T-helper 1 cell (primary cell): Measurements from ENCODE around the gene EMC8.
"Not testable (repeated sequence)": the region's sequence is repeated elsewhere in the genome, so short reads cannot be mapped to it uniquely, and the experiment has no call there.

Source experiments
- DNase-seq, 5 donors: peaks; one replicate each; pipeline ENCODE4 v3.0.0-alpha.2; 2012 to 2020

EMC8 gene

GRCh38 chr16:85834741-85835140 is 35.4 kb upstream of the EMC8 start:
- DNase-seq, result no peak

DNA sequence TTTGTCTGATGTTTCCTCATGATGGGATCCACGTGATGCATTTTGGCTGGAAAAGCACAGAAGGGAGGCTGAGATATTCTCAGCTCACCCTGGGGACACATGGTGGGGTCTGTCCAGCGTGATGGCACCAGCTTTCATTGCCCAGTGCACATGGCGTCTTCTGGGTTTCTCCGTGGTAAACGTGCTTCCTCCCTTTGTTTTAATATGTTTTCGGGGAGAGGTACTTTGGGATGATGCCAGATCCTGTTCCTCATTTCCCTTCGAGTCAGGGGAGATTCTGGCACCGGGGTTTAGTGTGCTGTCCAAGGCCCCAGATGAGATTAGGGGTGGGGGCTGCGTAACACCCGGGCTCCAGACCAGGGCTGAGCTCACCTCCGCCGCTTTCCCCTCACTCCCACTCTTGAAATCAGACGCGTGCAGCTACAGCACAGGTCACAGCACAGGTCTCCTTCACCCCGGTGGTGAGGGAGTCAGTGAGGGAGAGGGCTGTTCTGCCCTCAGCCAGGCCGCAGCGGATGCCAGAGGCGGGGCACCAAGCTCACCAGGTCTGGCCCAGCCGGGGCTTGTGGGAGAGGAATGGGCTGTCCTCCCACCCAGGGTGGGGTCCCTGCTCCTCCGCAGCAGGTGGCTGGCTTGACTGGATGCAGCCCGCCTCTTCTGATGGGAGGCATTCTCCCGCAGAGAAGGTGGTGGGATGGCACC is 34.0 kb upstream of the EMC8 start:
- DNase-seq, result no peak

DNA sequence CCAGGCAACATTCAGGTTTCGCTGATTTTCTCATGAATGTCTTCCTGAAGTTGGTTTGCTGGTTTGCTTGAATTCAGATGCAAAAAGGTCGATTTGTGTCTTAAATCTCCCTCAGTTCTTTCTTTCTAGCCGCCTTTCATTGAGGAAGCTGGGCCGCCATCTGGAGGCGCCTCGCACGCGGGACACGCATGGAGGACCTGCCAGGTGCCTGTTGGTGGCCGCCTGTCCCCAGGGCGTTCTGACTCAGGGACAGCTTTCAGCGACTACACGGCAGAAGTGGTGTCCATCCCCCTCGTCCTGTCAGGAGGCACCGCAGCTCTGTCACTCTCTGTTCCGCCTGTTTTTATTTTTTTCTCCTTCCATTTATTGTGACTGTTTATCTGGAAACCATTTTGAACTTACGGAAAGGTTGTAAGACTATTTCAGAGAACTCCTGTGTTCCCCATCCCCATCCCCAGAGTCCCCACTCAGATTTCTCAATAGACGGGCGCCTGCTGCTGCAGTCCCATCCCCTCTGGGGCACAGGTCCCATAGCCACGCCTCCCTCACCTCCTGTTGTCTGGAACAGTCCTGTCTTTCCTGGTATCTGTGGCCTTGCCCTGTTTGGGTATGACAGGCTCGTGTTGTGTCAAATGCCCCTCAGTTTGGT is 33.4 kb upstream of the EMC8 start:
- DNase-seq, result no peak

DNA sequence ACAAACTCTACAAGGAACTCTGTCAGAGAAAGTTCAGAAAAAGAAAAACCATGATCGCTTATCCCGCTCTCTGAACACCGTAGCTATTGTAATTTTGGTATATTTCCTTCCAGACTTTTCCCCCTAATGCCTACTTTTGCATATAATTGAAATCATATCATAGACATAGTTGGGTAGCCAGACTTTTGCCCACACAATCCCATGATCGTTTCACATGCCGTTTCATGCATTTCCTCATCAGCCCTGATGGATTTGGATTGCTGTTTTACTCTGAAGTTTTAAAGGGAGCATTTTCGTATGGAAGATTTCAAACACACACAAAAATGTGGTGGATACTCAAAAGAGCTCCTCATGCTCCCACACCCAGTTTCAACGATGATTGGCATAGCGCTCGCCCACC is 31.5 kb upstream of the EMC8 start:
- no peak for DNase-seq

DNA sequence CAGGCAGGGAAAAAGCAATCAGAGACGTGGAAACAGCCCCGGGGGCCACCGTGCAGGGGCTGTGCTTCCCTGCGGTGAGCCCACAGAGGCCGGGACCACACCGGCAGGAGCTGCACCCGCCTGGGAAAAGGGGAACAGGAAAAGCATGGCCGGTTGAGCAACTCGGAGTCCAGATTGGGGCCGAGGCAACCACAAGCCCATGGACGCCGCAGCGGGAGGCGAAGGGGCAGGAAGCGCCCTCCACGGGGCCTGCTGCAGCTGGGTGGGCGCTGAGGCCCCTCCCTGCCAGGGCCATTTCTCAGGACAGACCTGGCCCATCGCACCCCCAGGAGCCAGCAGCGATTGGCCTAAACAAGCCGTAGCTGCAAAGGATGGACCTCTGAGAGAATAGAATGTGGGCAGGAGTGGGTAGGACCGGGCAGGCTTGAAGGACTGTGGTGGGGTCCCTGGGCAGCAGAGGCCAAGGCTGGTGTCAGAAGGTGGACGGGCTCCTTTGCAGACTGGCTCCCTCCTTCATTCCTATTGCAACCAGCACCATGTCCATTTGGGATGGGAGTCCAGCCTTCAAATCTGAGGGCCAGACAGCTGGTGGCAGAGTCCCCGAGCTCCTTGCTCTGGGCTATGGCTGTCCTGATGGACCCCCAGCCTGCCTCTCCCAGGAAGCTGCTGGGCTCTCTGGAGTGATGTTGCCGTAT is 30.6 kb upstream of the EMC8 start:
- DNase-seq, result no peak

- no peak for DNase-seq
Observed at GRCh38 chr16:85829171-85829719, 29.9 kb upstream of the EMC8 start.

DNA sequence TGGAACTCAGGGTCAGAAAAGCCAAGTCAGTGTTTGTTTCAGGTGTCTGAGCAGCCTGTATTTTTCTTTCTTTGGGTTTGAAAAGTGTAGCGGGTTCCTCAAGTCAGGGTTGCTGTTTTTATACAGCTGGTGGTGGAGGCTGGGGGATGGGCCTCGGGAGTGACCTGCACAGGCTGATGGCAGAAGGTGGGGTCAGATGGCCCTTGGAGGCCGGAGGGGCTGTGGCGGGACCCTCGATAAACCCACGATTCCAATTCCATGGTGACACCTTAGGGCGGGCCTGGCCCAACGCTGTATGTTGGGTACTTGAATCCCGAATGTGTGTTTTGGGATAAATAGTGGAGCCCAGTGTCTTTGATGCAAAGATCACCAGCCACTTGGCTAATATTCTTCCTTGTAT is 28.8 kb upstream of the EMC8 start:
- no peak for DNase-seq

DNA sequence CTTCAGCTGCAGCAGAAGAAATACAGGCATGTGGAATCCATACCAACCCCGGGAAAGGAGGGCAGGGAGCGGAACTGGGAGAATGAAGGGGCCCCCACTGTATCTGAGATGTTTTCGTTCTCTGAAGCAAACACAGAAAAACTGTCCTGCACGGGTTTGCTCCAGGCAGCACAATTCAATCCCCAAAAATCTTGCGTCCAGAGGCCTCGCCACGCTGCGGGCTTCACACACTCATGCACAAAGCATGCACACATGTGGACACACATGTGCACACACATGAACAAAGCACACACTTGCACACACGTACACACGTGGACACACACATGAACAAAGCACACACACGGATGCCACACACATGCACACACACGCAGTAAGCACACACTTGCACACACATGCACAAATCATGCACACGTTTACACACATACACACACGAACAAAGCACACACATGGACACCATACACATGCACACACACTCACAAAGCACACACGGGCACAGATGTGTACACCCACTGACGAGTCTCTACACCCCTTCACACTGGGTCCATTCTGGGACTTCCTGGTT is 27.4 kb upstream of the EMC8 start:
- no peak for DNase-seq

GRCh38 chr16:85825326-85825725 is 26.0 kb upstream of the EMC8 start:
- no peak for DNase-seq

DNA sequence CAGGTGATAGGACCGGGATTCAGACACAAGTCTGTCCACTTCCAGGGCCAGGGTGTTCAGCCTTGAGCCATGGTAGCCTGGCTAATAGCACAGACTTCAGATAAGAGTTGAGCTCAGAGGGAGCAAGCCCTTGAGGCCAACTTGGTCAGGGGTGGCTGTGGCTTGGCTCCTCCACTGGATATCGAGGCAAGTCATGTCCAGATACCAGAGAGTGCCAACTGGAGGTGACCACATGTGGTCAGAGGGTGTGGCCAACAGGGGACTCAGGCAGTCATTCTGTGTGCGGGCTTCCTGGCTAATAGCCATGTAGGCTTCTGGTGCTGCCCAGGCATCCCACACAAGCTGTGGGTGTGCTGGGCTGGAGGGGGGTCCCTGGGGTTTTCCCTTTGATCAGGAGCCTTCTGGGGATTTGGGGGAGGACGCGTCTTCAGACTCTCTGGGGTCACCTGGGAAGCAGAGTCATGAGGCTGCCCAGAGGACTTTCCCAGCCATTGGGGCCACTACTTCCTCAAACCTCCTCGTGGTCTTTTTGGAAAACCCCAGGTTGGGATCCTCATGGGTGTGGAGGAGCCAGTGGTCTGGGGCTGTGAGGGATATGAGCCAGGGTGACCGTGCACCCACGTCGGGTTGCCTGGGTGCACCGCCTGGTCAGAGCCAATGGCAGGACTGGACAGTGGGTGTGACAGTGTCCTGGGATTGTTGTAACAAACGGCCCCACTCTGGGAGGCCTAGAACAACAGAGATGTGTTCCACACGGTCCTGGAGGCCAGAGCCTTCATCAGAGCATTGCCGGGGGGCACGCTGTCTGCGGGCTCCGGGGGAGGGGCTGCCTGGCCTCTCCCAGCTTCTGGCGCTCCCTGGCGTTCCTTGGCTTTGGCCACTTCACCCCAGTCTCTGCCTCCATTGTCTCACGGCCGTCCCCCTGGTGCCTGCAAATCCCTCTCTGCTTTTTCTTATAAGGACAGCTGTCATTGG is 25.1 kb upstream of the EMC8 start:
- DNase-seq, result no peak

DNA sequence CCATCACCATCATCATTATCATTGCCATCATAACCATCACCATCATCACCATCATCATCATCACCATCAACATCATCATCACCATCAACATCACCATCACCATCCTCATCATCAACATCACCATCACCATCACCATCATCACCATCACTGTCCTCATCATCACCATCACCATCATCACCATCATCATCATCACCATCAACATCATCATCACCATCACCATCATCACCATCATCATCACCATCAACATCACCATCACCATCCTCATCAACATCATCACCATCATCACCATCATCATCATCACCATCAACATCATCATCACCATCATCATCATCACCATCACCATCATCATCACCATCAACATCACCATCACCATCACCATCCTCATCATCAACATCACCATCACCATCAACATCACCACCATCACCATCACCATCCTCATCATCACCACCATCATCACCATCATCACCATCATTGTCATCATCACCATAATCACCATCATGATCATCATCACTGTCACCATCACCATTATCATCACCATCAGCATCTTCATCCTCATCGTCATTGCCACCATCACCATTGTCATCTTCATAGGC is 24.1 kb upstream of the EMC8 start:
- no peak for DNase-seq

GRCh38 chr16:85822145-85822544 is 22.8 kb upstream of the EMC8 start:
- no peak for DNase-seq

DNA sequence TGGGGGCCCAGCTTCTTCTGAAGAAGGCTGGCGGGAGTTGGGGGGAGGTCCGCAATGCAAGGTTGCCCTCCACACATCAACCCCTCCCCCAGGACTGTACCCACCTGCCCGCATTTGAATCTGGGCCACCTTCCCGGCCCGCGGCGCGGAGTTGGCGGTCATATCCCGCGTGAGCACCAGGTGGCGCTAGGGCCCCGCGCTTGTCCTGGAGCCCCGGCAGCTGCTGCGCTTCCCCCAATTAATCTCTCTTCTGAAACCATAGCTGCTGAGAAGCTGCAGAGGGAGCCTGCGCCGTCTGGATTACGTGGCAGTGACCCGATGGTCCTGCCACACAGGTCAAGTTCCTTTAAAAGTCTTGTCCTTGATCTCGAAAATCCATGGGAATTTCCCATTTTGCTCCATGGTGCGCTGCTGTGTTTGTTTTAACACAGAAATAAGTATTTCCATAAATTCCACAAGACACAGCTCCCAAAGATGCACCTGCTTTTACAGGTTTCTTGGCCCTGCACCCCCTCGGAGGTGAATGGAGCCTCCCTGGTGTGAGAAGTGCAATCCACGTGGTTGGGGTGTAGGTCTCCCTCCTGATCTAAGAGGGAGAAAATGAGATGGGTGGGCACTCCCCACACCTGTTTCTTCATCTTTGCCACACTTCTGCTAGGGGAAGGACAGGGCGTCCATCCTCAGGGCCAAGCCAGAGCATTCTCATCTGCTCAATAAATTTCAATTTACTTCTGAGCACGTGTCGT is 22.2 kb upstream of the EMC8 start:
- peak; percentile 30 to 67 (median 59) for DNase-seq

DNA sequence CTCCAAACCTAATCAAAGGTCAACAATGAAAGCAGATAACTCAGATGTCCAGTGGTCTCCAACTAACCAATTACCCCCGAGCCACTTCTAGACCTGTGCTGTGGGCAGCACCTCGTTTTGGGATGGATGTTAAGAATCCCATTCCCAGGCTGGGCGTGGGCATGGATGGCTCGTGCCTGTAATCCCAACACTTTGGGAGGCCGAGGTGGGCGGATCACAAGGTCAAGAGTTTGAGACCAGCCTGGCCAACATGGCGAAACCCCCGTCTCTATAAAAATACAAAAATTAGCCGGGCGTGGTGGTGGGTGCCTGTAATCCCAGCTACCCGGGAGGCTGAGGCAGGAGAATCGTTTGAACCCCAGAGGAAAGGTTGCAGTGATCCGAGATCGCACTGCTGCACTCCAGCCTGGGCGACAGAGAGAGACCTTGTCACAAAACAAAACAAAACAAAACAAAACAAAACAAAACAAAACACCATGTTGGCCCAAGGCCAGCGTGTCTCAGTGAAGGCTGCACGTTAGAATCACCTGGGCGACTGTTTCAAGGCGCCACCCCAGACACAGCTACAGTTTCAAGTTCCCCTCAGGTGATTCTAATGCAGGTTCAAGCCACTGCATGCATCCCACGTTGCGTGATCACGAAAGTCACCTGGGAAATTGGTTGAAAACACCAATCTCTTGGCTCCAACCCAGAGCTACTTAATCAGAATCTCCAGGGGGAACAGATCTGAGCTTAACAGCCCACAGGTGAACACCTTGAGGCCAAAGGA is 21.4 kb upstream of the EMC8 start:
- no peak for DNase-seq

GRCh38 chr16:85819771-85820170 is 20.4 kb upstream of the EMC8 start:
- DNase-seq, result no peak

GRCh38 chr16:85819245-85819644 is 19.9 kb upstream of the EMC8 start:
- peak; percentile 56 to 82 (median 72) for DNase-seq

DNA sequence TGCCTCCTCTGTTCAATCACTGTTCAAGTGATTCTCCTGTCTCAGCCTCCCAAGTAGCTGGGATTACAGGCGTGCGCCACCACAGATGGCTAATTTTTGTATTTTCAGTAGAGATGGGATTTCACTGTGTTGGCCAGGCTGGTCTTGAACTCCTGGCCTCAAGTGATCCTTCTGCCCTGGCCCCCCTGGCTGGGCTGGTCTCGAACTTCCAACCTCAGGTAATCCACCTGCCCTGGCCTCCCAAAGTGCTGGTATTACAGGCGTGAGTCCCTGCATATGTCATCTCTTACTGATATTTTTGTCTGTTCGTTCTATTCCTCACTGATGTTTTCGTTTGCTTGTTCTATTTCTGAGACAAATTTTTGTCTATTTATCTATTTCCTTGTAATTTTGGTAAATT is 17.9 kb upstream of the EMC8 start:
- not testable (repeated sequence) for DNase-seq

- no peak for DNase-seq
Observed at GRCh38 chr16:85816159-85816558, 16.8 kb upstream of the EMC8 start.

- DNase-seq, result no peak
Observed at GRCh38 chr16:85812811-85813700, 13.7 kb upstream of the EMC8 start.
